Psoas muscle (tissue), 8 donors: ENCODE measurements around the gene BAD. TPM values are rescaled to one million over a fixed set of nuclear protein-coding genes. Genes with fewer than 3 reads are reported as not detected.
"Not testable (repeated sequence)": the region's sequence is repeated elsewhere in the genome, so short reads cannot be mapped to it uniquely, and the experiment has no call there.

Experiments used
- ATAC-seq, 4 donors: fragments of 200-7000 bp; cut with Tn5 transposase; one replicate each; pipeline ENCODE4 v1.9.1; 2020; ENCODE audit warnings: moderate library complexity in 3 of 4, mild to moderate bottlenecking in 2 of 4
- DNase-seq, 2 donors: peaks; one replicate each; pipeline ENCODE4 v3.0.0-alpha.2; 2020
- H3K27ac ChIP-seq: fragments of 200-600 bp; one replicate; pipeline ENCODE4 v1.8.0; 2022
- H3K27me3 ChIP-seq, 3 donors: fragments of 200-600 bp in 1 of 3; one replicate each; pipeline versions ENCODE4 v1.6.1 to v1.8.0; 2013 to 2022; ENCODE audit warnings: low read length in 2 of 3, mild to moderate bottlenecking in 2 of 3, moderate library complexity in 1 of 3; ENCODE audit not compliant: insufficient read depth in 3 of 3
- H3K36me3 ChIP-seq, 2 donors: fragments of 200-600 bp in 1 of 2; one replicate each; pipeline versions ENCODE4 v1.6.1 to v1.8.0; 2013 to 2022; ENCODE audit warnings: low read depth in 1 of 2, mild to moderate bottlenecking in 1 of 2, moderate library complexity in 1 of 2; ENCODE audit not compliant: insufficient read depth in 1 of 2
- H3K4me1 ChIP-seq: fragments of 200-600 bp; one replicate; pipeline ENCODE4 v1.8.0; 2022
- H3K4me3 ChIP-seq: fragments of 200-600 bp; one replicate; pipeline ENCODE4 v1.8.0; 2022; ENCODE audit warnings: mild to moderate bottlenecking
- H3K9me3 ChIP-seq: fragments of 200-600 bp; one replicate; pipeline ENCODE4 v1.8.0; 2022
- WGBS, 3 donors: extraction: QIAGEN DNeasy Blood & Tissue Kit; methylation state at CpG; one replicate each; pipeline versions ENCODE4 v1.1.6 to v1.1.7; 2013; 5-methylcytosine and 5-hydroxymethylcytosine counted together
- intact Hi-C, 2 donors: fragments of 100-400 bp; cut with DNase I; formaldehyde crosslinking; loops; one replicate each; pipeline versions ENCODE4 v1.11.0 to v1.14.2; 2022
- polyA plus RNA-seq, 3 donors: library from polyadenylated mRNA; stranded (reverse); fragments of 200-250 nt; gene quantifications; one replicate each; pipeline ENCODE4 v1.2.3, GENCODE V29; 2013
- total RNA-seq, 4 donors: library from RNA; stranded (reverse); fragmentation: NEBNext Ultra II Directional in 2 of 4; extraction: Animal tissue kit (Norgen Biotek cat#: 25700) in 2 of 4; gene quantifications; one replicate each; pipeline versions ENCODE4 v1.2.1 to v1.2.4, GENCODE V29; 2021 to 2023
- TF ChIP-seq, protein P1 (sequence below): fragments of 200-600 bp; IDR thresholded peaks from one replicate; pipeline ENCODE4 v1.8.0; 2022; ENCODE audit warnings: antibody characterized with exemption
- donor health status: healthy with polysubstance abuse.
- donor health status: DM: no; HTN: no; CAD: no; lungs with moderate emphysema.
- donor health status: Bipolar disorder and iron deficiency.
- donor health status: healthy.
- donor health status: DM: yes; HTN: yes; CAD: no.
- donor health status: DM: no; HTN: no; CAD: no.
- donor health status: DM: no; HTN: no; CAD: no.
- donor health status: DM: yes; HTN: yes; CAD: no.

Gene BAD
- total and polyA plus RNA-seq, 7 donors: 27.7 to 135 (median 30.5) TPM

DNA sequence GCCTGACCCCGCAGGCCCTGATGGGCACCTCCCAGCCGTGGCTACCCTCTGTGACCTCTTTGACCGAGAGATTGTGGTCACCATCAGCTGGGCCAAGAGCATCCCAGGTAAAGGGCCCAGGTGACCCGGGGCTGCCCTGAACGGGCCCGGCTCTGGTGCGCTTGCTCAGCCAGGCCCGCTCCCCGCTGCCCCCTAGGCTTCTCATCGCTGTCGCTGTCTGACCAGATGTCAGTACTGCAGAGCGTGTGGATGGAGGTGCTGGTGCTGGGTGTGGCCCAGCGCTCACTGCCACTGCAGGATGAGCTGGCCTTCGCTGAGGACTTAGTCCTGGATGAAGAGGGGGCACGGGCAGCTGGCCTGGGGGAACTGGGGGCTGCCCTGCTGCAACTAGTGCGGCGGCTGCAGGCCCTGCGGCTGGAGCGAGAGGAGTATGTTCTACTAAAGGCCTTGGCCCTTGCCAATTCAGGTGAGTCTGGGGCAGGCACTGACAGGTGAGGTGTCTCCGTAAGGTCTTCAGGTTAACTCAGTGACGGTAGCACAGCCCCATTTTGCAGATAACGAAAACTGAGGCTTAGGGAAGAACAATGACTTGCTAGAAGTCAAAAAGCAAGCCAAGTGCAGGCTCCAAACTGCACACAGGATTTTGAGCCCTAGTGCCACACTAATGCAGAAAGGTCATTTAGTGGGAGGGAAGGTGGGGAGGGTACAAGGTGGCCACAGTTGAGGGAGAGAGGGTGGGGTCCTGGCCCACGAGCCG is 30.5 kb upstream of the BAD start:
- no peaks in the 10 kb centered on the region for H3K9me3 ChIP-seq
- DNase-seq (no peak), ATAC-seq (no peak)
- intact Hi-C loops: no loop called here
- H3K4me1 ChIP-seq: peaks cover 31% of the 10 kb centered on the region
- H3K36me3 ChIP-seq: peaks cover 5 to 28% of the 10 kb centered on the region in 2 donors
- H3K27ac ChIP-seq: no peak overlapping the region
- 82 to 85% (median 84%) methylated on average over 24 of the region's 24 CpGs for WGBS, 3 donors
- H3K27me3 ChIP-seq: no peaks in the 10 kb centered on the region
- TF ChIP-seq, protein P1, sequence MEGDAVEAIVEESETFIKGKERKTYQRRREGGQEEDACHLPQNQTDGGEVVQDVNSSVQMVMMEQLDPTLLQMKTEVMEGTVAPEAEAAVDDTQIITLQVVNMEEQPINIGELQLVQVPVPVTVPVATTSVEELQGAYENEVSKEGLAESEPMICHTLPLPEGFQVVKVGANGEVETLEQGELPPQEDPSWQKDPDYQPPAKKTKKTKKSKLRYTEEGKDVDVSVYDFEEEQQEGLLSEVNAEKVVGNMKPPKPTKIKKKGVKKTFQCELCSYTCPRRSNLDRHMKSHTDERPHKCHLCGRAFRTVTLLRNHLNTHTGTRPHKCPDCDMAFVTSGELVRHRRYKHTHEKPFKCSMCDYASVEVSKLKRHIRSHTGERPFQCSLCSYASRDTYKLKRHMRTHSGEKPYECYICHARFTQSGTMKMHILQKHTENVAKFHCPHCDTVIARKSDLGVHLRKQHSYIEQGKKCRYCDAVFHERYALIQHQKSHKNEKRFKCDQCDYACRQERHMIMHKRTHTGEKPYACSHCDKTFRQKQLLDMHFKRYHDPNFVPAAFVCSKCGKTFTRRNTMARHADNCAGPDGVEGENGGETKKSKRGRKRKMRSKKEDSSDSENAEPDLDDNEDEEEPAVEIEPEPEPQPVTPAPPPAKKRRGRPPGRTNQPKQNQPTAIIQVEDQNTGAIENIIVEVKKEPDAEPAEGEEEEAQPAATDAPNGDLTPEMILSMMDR: no peak
- no peak overlapping the region for H3K4me3 ChIP-seq

GRCh38 chr11:64314146-64314804 is 29.8 kb upstream of the BAD start:
- TF ChIP-seq, protein P1: no peak
- H3K4me1 ChIP-seq: peaks cover 31% of the 10 kb centered on the region
- no peaks in the 10 kb centered on the region for H3K27me3 ChIP-seq
- ATAC-seq: no peak
- 45 to 61% (median 59%) methylated on average over 18 to 19 of the region's 19 CpGs for WGBS, 3 donors
- no peak for DNase-seq
- intact Hi-C loops: no loop called here
- H3K27ac ChIP-seq: peak overlapping the region; percentile 83
- peak overlapping the region; percentile 46 for H3K4me3 ChIP-seq
- no peaks in the 10 kb centered on the region for H3K9me3 ChIP-seq
- H3K36me3 ChIP-seq: peaks cover 5 to 28% of the 10 kb centered on the region in 2 donors

DNA sequence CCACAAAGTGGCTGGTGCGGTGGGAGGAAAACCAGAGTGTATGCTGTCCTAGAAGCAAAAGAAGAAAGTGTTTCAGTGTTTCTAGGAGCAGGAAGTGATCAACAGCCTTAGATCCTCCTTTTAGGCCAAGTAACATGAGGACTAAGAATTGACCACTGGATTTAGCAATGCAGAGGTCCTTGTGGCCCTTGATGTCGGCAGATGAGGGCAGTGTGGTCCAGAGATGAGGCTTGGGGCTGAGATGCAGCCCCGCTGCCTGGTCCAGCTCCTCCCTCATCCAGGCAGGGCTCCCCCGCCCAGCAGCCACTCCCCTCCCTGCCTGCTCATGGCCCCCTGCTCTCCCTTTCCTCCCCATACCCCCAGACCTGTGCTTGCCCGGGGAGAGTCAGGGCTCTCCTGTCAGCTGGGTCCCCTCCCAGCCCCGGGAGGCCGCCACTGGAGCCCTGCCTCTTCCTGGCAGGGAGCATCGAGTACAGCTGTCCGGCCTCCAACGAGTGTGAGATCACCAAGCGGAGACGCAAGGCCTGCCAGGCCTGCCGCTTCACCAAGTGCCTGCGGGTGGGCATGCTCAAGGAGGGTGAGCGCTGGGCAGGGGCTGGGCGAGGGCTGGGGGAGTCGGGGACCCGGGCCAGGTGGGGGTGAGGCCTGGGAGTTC is 29.2 kb upstream of the BAD start:
- DNase-seq (peak; percentile 80 to 91), ATAC-seq (peak; percentile 14 to 46 (median 36))
- Histone ChIP-seq H3K36me3 (peaks cover 5 to 28% of the 10 kb centered on the region in 2 donors), H3K9me3 (no peaks in the 10 kb centered on the region), H3K27ac (peak overlapping the region; percentile 83), H3K4me1 (peaks cover 31% of the 10 kb centered on the region), H3K27me3 (no peaks in the 10 kb centered on the region), H3K4me3 (peak overlapping the region; percentile 46)
- TF ChIP-seq, protein P1: no peak
- intact Hi-C loops: no loop called here
- WGBS, 3 donors: 26 to 49% (median 34%) methylated on average over 18 of the region's 18 CpGs

- intact Hi-C loops: no loop called here
- ATAC-seq (no peak), DNase-seq (no peak)
- no peak overlapping the region for H3K4me3 ChIP-seq
- peak overlapping the region; percentile 83 for H3K27ac ChIP-seq
- WGBS, 3 donors: 78 to 90% (median 85%) methylated on average over 10 of the region's 10 CpGs
- H3K9me3 ChIP-seq: no peaks in the 10 kb centered on the region
- H3K4me1 ChIP-seq: peaks cover 31% of the 10 kb centered on the region
- TF ChIP-seq, protein P1: no peak
- H3K27me3 ChIP-seq: no peaks in the 10 kb centered on the region
- peaks cover 5 to 31% of the 10 kb centered on the region in 2 donors for H3K36me3 ChIP-seq
Measured at GRCh38 chr11:64312947-64313346, 28.5 kb upstream of the BAD start.

GRCh38 chr11:64307795-64308194 is 23.3 kb upstream of the BAD start:
- H3K27me3 ChIP-seq, DNase-seq, intact Hi-C loops, H3K4me3 ChIP-seq, H3K9me3 ChIP-seq, H3K27ac ChIP-seq, ATAC-seq, H3K36me3 ChIP-seq: not testable (repeated sequence)
- 90 to 94% (median 93%) methylated on average over 5 of the region's 5 CpGs for WGBS, 3 donors
- peaks cover 23% of the 10 kb centered on the region for H3K4me1 ChIP-seq
